Measurements from ENCODE around the gene SUCO.

GRCh38 chr1:172640111-172640510 is 107.2 kb downstream of the SUCO start:
- no peak for TF ChIP-seq CTCF (IDR thresholded peaks at IDR 0.05)
- no peak for TF ChIP-seq POLR2A (IDR thresholded peaks at IDR 0.05)

All from lower leg skin (tissue), 3 donors.